ENCODE results near the gene IRF2BPL.
"Not testable (repeated sequence)": the region's sequence is repeated elsewhere in the genome, so short reads cannot be mapped to it uniquely, and the experiment has no call there.

The IRF2BPL gene

GRCh38 chr14:77033622-77034589 lies 5.4 kb upstream of the IRF2BPL start:
- DNase-seq = peak; percentile 93

GRCh38 chr14:77032844-77033621 lies 4.5 kb upstream of the IRF2BPL start:
- DNase-seq = peak; percentile 89

DNA sequence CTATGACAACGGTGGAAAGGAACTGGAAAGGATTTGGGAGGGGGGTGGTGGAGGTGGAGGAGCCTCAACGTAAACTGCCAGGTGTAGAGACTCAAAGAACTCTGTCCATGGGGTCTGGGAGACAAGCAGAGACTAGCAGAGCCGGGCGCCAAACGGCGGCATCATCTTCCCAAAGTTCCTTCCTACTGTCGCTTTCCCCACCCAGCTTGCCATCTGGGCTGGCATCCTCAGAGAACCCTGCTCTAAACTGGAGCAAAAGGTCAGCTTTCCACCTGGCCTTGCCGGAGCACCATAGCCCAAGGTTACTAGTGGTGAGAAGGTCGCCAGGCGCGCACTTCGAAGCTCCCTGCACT lies 4.0 kb upstream of the IRF2BPL start:
- DNase-seq = no peak

DNA sequence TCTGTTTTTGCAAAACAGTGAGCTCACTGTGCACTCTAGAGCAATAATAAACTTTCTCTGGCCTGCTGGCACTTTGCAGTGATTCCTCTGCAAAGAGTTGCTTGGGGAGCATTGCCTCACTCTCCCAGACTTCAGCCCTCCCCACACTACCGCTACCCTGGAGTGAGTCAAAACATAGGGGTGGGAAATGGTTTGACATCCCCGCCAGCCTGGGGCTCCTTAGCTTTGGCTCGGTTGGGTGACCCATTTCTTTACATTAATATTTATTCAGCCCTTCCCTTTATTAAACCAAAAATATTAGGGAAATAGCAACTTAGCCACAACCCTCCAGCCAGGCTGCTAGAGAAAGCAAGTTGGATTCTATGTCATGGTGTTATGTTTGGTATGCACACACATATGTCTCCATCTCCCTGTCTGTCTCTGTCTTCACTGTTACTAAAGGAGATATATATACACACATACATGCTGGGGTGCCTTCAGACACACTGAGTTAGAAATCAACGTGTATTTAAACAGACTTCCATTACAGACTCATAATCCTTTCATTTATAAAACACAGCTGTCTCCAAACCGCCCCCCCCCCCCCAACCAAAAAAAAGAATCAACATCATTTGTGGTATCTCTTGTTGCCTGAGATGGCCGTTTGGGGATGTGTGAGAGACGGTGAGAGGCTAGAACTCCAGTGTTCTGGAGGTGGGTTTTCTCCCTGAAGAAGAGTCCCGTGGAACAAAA lies 3.4 kb upstream of the IRF2BPL start:
- DNase-seq = no peak

GRCh38 chr14:77027538-77028383 lies 747 bp downstream of the IRF2BPL start:
- DNase-seq = peak; percentile 66

GRCh38 chr14:77026930-77027537 lies 1.5 kb downstream of the IRF2BPL start:
- peak; percentile 52 for DNase-seq

DNA sequence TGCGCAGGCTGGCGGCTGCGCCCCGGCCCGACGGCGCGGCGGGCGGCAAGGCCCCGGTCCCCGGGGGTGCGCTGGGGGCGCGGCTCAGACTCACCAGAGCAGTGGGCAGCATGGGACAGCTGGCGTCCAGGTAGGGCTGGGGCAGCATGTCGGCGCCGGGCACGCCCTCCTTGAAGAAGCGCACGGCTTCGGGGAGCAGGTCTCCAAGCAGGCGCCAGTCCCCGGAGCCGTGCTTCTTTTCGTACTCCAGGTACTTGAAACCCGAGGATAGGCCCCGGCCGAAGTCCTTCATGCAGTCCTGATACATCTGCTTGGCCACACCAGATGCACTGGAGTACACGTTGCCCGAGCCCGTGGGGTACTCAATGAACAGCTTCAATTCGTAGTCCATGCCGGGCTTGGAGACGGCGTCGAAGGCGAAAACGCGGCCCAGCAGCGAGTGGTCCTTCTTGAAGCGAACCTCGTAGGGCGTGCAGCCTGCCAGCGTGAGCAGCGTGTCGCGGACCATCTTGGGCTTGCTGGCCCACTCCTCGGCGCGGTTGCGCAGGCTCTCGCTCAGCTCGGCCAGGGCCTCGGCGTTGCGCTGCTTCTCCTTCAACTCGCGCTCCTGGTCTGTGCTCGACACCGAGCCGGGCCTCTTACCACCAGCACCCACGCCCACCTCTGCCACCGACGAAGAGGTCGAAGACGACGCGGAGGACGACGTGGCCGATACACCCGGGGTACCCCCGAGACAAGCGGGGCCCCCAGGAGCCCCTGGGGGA lies 2.2 kb downstream of the IRF2BPL start:
- no peak for DNase-seq

DNA sequence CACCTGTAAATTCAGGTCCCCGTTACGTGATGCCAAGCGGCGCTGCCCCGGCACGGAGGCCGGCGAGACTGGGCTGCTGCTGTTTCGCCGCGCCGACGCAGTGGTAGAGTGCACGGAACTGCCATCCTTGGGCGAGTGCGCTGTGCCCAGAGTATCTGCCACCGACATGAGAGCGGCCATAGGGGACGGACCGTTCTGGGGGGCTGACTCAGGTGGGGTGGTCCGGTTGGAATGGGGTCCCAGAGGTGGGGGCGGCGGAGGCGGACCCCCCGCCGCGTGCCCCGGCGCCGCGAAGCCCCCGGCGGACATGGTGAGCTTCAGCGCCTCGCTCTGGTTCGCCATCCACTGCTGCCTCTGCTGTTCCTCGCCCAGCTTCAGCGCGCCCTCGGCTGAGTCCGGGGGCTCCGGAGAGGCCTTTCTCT lies 2.8 kb downstream of the IRF2BPL start:
- no peak for DNase-seq

DNA sequence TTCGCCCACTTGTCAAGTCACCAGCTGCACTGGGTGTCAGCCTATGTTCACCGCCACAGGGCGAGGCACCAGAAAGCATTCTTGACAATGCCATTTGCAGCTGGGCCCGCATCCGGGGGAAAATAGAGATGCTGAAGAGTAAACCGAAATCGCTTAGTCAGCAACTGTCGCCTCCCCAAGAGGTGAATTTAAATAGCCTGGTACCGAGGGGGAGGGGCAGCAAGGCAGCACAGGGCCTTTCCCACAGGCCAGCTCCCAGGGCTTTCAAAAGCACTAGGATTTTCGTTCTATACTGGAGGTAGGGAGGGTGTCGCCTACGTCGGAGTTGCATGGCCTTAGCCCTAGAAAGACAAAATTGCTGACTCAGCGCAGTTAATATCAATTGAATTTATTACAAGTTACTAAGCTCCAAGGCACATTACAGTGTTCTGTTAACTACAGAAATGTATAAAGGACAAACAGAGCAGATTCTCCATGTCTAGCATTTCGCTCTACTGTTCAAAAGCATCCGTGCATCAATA lies 4.3 kb downstream of the IRF2BPL start:
- DNase-seq = peak; percentile 87

DNA sequence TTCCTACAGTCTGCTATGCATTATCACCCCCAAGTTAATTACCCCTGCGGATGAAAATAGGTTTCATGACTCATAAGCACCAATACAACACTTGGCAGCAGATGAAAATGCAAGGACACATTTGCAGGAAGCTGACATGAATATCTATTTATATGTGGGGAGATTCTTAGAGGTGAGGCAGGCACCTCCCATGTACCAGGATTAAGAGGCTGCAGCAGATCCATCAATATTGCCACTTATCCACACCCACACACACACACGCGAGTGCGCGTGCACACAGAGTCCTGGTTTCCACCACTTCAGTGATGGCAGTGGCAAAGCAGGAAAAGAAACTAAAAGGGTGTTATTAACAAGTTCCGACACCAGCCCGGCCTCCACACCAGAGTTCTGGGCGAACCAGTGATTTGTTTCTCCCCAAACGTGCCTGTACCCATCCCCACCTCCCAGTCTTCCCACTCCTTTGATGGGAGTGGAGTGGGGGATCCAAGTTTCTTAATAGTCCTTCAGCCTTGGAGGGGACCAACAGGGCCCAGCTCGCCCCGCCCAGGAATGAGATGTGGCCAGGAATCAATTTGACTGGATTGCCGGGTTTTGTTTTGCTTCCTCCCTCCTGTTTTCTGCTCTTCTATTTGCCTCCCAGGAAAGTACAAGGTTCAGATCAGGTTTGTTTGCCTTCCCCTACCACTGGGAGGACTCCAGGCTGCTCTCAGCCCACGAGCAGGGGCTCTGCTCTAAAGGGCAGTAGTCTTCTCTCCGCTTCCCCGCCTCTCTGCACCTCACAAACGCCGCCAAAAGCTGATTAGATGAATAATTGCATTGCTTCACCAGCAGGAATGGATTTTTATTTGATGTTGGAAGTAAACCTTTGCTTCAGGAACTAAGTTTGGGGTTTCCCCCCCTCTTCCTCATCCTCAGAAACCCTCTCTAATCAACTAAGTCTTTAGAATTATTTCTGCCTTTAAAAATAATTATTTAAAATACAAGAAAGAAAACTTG lies 5.2 kb downstream of the IRF2BPL start:
- DNase-seq = peak; percentile 32

DNA sequence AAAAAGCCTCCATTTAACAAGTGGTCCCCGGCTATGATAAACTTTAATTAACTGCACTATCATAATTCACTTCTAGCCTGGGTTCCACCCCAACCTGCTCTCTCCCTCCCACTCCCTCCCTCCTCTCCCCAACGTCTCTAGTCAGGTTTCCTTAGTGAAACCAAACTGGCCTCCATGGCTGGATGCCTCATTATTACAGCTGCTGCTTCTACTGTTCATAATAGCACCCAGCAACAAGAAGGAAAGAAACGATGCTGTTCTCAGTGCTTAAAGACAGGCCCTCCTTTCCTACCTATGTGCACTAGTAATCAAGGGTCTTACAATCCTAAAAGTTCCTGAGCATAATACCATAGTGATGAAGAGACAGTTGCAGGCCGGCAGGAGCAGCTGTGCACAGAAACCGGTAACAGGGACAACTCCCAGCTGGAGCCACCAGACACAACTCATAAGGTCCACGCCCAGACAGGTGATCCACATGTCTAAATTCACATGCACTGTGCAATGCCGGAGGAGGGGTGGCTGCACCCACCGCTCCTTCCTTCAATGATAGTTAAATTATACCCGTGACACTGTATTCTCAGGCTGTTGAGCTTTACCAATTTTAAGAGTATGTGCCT lies 6.2 kb downstream of the IRF2BPL start:
- DNase-seq = peak; percentile 48

- not testable (repeated sequence) for DNase-seq
These were observed 7.1 kb downstream of the IRF2BPL start for GRCh38 chr14:77021424-77021823.

- no peak for DNase-seq
These were observed 9.7 kb downstream of the IRF2BPL start for GRCh38 chr14:77018785-77019184.

DNA sequence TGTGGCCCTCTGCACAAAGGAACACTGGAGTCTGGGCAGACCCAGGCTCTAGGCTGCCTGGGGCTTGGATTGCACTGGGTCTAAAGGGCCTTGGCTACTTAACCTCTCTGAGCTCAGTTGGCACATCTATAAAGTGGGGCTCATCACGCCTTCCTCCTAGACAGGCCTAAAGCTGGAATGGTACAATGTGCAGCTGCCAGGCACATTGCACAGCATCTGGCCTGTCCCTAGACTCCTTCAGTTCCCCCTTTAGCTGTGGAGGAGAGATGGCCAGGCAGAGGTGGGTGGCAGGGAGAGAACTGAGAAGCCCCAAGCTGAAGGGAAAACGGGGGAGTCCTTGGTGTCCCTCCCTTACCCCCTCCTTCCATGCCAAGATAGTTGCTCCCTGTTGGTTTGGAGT lies 10.8 kb downstream of the IRF2BPL start:
- no peak for DNase-seq

DNA sequence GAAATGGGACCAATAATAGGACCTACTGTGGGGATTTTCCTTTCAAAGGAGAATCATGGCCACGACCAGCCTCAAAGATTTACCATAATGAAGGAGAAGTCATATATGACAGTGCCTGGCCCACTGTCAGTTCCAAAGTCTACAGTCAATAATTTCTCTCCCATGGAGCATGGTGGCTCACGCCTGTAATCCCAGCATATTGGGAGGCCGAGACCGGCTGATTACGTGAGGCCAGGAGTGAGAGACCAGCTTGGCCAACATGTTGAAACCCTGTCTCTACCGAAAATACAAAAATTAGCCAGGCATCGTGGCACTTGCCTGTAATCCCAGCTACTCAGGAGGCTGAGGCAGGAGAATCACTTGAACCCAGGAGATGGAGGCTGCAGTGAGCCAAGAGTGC lies 13.8 kb downstream of the IRF2BPL start:
- DNase-seq = no peak

- no peak for DNase-seq
These were observed 14.4 kb downstream of the IRF2BPL start for GRCh38 chr14:77014004-77014604.

DNA sequence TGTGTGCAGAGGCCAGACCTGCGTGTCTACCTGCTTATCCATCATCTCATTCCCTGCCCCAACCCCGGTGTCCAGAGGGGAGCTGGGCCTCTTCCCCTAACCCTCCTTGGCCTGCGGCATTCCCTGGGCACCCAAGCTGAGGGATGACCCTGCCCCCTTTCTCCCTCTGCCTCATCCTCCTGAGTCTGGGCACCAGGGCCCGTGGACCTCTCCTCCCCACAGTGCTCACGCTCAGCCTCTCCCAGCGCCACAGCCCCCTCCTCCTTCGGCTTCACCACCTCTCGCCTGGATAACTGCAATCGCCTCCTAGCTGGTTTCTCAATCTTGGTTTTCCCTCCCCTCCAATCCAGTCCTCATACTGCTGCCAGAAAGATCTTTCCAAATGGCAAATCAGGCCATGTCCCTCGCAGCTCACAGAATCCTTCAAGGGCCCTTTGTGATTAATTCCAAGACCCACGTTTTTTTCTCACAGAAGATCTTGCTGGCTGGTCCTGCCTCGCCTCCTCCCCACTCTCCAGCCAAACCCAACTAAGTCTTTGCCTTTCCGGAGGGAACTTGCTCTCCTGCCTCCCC lies 16.2 kb downstream of the IRF2BPL start:
- DNase-seq = no peak

GRCh38 chr14:77011245-77011644 lies 17.3 kb downstream of the IRF2BPL start:
- DNase-seq = no peak
